Heart left ventricle (tissue), 13 donors: ENCODE results near the gene MIS18BP1.

Experiments used
- POLR2A ChIP-seq, 2 donors: fragments of 450-650 bp; IDR thresholded peaks; one replicate each; pipeline ENCODE4 v1.6.1; 2017; ENCODE audit warnings: antibody characterized with exemption in 2 of 2, mild to moderate bottlenecking in 2 of 2, moderate library complexity in 2 of 2
- TF ChIP-seq, protein P1 (sequence below), 12 donors: fragments of 200-600 bp; sonication (generic) in 4 of 12; IDR thresholded peaks; one replicate each; pipeline versions ENCODE4 v1.5.0 to v1.8.0; 2018 to 2022; ENCODE audit warnings: antibody characterized with exemption in 12 of 12, mild to moderate bottlenecking in 5 of 12
- donor health status: ischemic (EF 13 %, LVEDD 7.1; RV severe dilation, severe dysfunction).
- donor health status: DM: no; HTN: yes; CAD: no.
- donor health status: DM: no; HTN: no; CAD: no.
- donor health status: ischemic (EF 25% LVEDD 6.9; RV normal size, moderate dysfunction).
- donor health status: ischemic (EF 25% LVEDD 5.7; RV mildly dilated, moderate dysfunction).
- donor health status: ischemic (EF 35%, LVEDD 5.7; RV mildly dilated, moderate dysfunction).
- donor health status: nonischemic (EF 11% LVEDD 7.7; RV severe dilation, severe dysfunction).
- donor health status: DM: yes; HTN: yes; CAD: no.
- donor health status: PGD.
- donor health status: ischemic (EF 29% LVEDD 5.4; RV normal size, mild dysfunction).
- donor health status: nonischemic (EF 23%, LVEDD 6.1; RV moderate dilation, normal function).

DNA sequence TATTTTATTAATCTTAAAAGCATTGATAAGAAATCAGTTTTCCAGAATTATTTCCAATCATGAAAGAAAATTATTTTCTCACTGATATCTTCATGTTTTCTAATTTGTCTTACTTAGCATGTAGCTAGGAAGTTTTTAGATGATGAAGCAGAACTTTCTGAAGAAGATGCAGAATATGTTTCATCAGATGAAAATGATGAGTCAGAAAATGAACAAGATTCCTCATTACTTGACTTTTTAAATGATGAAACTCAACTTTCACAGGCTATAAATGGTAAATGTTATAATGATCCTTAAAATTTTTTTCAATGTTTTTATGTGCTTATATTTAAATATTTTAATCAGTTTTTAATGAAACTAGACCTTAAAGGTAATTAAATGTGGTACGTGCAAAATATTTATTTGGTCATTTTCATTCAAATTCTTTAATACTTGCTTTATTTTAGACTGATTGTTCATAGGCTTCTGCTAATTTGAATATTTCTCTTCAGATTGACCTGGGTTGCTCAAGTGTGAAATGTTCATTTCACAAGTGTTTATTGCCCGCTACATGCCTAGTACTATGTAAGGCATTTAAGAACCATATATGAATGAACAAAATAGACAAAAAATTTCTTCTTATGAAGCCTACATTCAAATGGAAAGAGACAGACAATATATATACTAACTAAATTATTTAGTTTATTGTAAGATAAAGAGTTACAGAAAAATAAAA is 67.7 kb downstream of the MIS18BP1 start:
- TF ChIP-seq, protein P1, sequence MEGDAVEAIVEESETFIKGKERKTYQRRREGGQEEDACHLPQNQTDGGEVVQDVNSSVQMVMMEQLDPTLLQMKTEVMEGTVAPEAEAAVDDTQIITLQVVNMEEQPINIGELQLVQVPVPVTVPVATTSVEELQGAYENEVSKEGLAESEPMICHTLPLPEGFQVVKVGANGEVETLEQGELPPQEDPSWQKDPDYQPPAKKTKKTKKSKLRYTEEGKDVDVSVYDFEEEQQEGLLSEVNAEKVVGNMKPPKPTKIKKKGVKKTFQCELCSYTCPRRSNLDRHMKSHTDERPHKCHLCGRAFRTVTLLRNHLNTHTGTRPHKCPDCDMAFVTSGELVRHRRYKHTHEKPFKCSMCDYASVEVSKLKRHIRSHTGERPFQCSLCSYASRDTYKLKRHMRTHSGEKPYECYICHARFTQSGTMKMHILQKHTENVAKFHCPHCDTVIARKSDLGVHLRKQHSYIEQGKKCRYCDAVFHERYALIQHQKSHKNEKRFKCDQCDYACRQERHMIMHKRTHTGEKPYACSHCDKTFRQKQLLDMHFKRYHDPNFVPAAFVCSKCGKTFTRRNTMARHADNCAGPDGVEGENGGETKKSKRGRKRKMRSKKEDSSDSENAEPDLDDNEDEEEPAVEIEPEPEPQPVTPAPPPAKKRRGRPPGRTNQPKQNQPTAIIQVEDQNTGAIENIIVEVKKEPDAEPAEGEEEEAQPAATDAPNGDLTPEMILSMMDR (IDR thresholded peaks at IDR 0.05): no peak
- TF ChIP-seq POLR2A (IDR thresholded peaks at IDR 0.05): no peak
